Muscle of leg (tissue), 11 donors: ENCODE results near the gene PLXDC2. TPM values are rescaled to one million over a fixed set of nuclear protein-coding genes. Genes with fewer than 3 reads are reported as not detected.

Source experiments
- DNase-seq: peaks from one replicate; pipeline ENCODE4 v3.0.0; 2013
- H3K27ac ChIP-seq: one replicate; pipeline ENCODE4 v1.5.1; 2013; ENCODE audit warnings: mild to moderate bottlenecking, low read length, control low read depth
- H3K27me3 ChIP-seq: one replicate; pipeline ENCODE4 v1.6.1; 2013; ENCODE audit warnings: low read length; ENCODE audit not compliant: control insufficient read depth, insufficient read depth
- H3K36me3 ChIP-seq: one replicate; pipeline ENCODE4 v1.6.1; 2013; ENCODE audit warnings: low read length; ENCODE audit not compliant: control insufficient read depth, insufficient read depth
- H3K4me1 ChIP-seq: one replicate; pipeline ENCODE4 v1.6.1; 2013; ENCODE audit warnings: low read length; ENCODE audit not compliant: control insufficient read depth, insufficient read depth
- H3K4me3 ChIP-seq: one replicate; pipeline ENCODE4 v1.5.1; 2013; ENCODE audit warnings: low read length, control low read depth
- H3K9me3 ChIP-seq: replicated peaks from 2 replicates; pipeline ENCODE4 v1.6.1; 2013; ENCODE audit warnings: low read depth, low read length; ENCODE audit not compliant: control insufficient read depth
- WGBS: methylation state at CpG from one replicate; pipeline ENCODE4 v1.1.5; 2013; ENCODE audit warnings: missing lambda C conversion rate; ENCODE audit not compliant: insufficient coverage; 5-methylcytosine and 5-hydroxymethylcytosine counted together
- polyA plus RNA-seq, 8 donors: library from polyadenylated mRNA; unstranded; fragments of 120-200 nt; gene quantifications; one replicate each; pipeline versions ENCODE4 v1.2.1 to v1.2.3, GENCODE V29; 2013; ENCODE audit warnings: inconsistent platforms in 1 of 8, low replicate concordance in 1 of 8; ENCODE audit not compliant: insufficient read length in 8 of 8, insufficient read depth in 1 of 8
- total RNA-seq: library from RNA; stranded (reverse); fragments of 120-200 nt; gene quantifications from one replicate; pipeline ENCODE4 v1.2.4, GENCODE V29; 2013

Gene PLXDC2
- total and polyA plus RNA-seq, 9 donors, result 20.9 to 49.9 (median 33.9) TPM

- no peak for DNase-seq
- 100% methylated on average over 2 of the region's 7 CpGs for WGBS
Observed at GRCh38 chr10:19848226-19848985, 32.2 kb downstream of the PLXDC2 start.

GRCh38 chr10:19853831-19854230 lies 37.6 kb downstream of the PLXDC2 start:
- peaks cover under 1% of the 10 kb centered on the region for H3K4me1 ChIP-seq
- H3K27me3 ChIP-seq, result no peaks in the 10 kb centered on the region
- no peak overlapping the region for H3K27ac ChIP-seq
- WGBS, result 93% methylated on average over 4 of the region's 5 CpGs
- H3K9me3 ChIP-seq, result no peaks in the 10 kb centered on the region
- no peak for DNase-seq
- no peaks in the 10 kb centered on the region for H3K36me3 ChIP-seq
- H3K4me3 ChIP-seq, result no peak overlapping the region

More at GRCh38 chr10:19848226-19848985, 32.2 kb downstream of the PLXDC2 start:
- Histone ChIP-seq H3K27me3 (no peaks in the 10 kb centered on the region), H3K36me3 (peaks cover 5% of the 10 kb centered on the region), H3K27ac (no peak overlapping the region), H3K9me3 (no peaks in the 10 kb centered on the region), H3K4me1 (no peaks in the 10 kb centered on the region), H3K4me3 (no peak overlapping the region)

GRCh38 chr10:19857876-19858275 lies 41.6 kb downstream of the PLXDC2 start:
- no peaks in the 10 kb centered on the region for H3K9me3 ChIP-seq
- no peaks in the 10 kb centered on the region for H3K27me3 ChIP-seq
- no peaks in the 10 kb centered on the region for H3K36me3 ChIP-seq
- no peak overlapping the region for H3K4me3 ChIP-seq
- 60% methylated on average over 2 of the region's 3 CpGs for WGBS
- peak; percentile 82 for DNase-seq
- H3K4me1 ChIP-seq, result peaks cover 3% of the 10 kb centered on the region
- H3K27ac ChIP-seq, result no peak overlapping the region

- WGBS, result no CpG with 5 or more reads among the region's 1 CpG
- Histone ChIP-seq H3K4me1 (peaks cover 3% of the 10 kb centered on the region), H3K27ac (no peak overlapping the region), H3K4me3 (no peak overlapping the region), H3K27me3 (no peaks in the 10 kb centered on the region), H3K36me3 (no peaks in the 10 kb centered on the region), H3K9me3 (no peaks in the 10 kb centered on the region)
- no peak for DNase-seq
Observed at GRCh38 chr10:19860107-19860506, 43.9 kb downstream of the PLXDC2 start.

GRCh38 chr10:19862811-19863515 lies 46.7 kb downstream of the PLXDC2 start:
- no peak overlapping the region for H3K4me3 ChIP-seq
- 25% methylated on average over 2 of the region's 8 CpGs for WGBS
- DNase-seq, result peak; percentile 78

GRCh38 chr10:19865676-19866075 lies 49.4 kb downstream of the PLXDC2 start:
- no peak overlapping the region for H3K4me3 ChIP-seq
- DNase-seq, result no peak
- no peak overlapping the region for H3K27ac ChIP-seq
- no peaks in the 10 kb centered on the region for H3K27me3 ChIP-seq
- peaks cover 4% of the 10 kb centered on the region for H3K36me3 ChIP-seq
- no peaks in the 10 kb centered on the region for H3K9me3 ChIP-seq
- no peaks in the 10 kb centered on the region for H3K4me1 ChIP-seq

More at GRCh38 chr10:19862811-19863515, 46.7 kb downstream of the PLXDC2 start:
- Histone ChIP-seq H3K36me3 (peaks cover 4% of the 10 kb centered on the region), H3K27ac (peak overlapping the region; percentile 47), H3K27me3 (no peaks in the 10 kb centered on the region), H3K4me1 (peaks cover 3% of the 10 kb centered on the region), H3K9me3 (no peaks in the 10 kb centered on the region)

GRCh38 chr10:19869370-19869769 lies 53.1 kb downstream of the PLXDC2 start:
- Histone ChIP-seq H3K4me1 (no peaks in the 10 kb centered on the region), H3K9me3 (no peaks in the 10 kb centered on the region), H3K36me3 (peaks cover 4% of the 10 kb centered on the region), H3K27ac (no peak overlapping the region), H3K27me3 (no peaks in the 10 kb centered on the region), H3K4me3 (no peak overlapping the region)
- no CpG with 5 or more reads among the region's 1 CpG for WGBS
- DNase-seq, result no peak

GRCh38 chr10:19872504-19873271 lies 56.5 kb downstream of the PLXDC2 start:
- no peak overlapping the region for H3K27ac ChIP-seq

GRCh38 chr10:19874190-19874589 lies 58.0 kb downstream of the PLXDC2 start:
- WGBS, result no CpG with 5 or more reads among the region's 3 CpGs
- no peak overlapping the region for H3K27ac ChIP-seq
- H3K4me3 ChIP-seq, result no peak overlapping the region
- H3K4me1 ChIP-seq, result no peaks in the 10 kb centered on the region
- no peaks in the 10 kb centered on the region for H3K36me3 ChIP-seq
- no peaks in the 10 kb centered on the region for H3K9me3 ChIP-seq
- no peaks in the 10 kb centered on the region for H3K27me3 ChIP-seq
- DNase-seq, result no peak

More at GRCh38 chr10:19872504-19873271, 56.5 kb downstream of the PLXDC2 start:
- H3K9me3 ChIP-seq, result no peaks in the 10 kb centered on the region
- H3K4me1 ChIP-seq, result no peaks in the 10 kb centered on the region
- no peak for DNase-seq
- no peaks in the 10 kb centered on the region for H3K36me3 ChIP-seq
- H3K27me3 ChIP-seq, result no peaks in the 10 kb centered on the region
- 90% methylated on average over 10 of the region's 11 CpGs for WGBS
- H3K4me3 ChIP-seq, result no peak overlapping the region

GRCh38 chr10:19874791-19875190 lies 58.6 kb downstream of the PLXDC2 start:
- H3K27ac ChIP-seq, result no peak overlapping the region
- DNase-seq, result no peak
- no peak overlapping the region for H3K4me3 ChIP-seq
- H3K36me3 ChIP-seq, result no peaks in the 10 kb centered on the region
- WGBS, result 74% methylated on average over 7 of the region's 9 CpGs
- no peaks in the 10 kb centered on the region for H3K4me1 ChIP-seq
- no peaks in the 10 kb centered on the region for H3K9me3 ChIP-seq
- no peaks in the 10 kb centered on the region for H3K27me3 ChIP-seq
